Fibroblast of villous mesenchyme (primary cell): ENCODE results near the gene HMG20A. TPM values are rescaled to one million over a fixed set of nuclear protein-coding genes. Genes with fewer than 3 reads are reported as not detected.
A peak's percentile ranks its signal among the peaks of the same experiment; 100 is the strongest.

Source experiments
- DNase-seq: peaks from one replicate; pipeline ENCODE4 v3.0.0-alpha.2; 2010; ENCODE audit warnings: low read depth
- H3K4me3 ChIP-seq: 2 replicates; pipeline ENCODE4 v1.5.1; 2011; ENCODE audit warnings: low read depth, mild to moderate bottlenecking, low read length
- CTCF ChIP-seq: IDR thresholded peaks from 2 replicates; pipeline ENCODE4 v1.5.1; 2012; ENCODE audit warnings: low read depth, mild to moderate bottlenecking, low read length; ENCODE audit not compliant: insufficient read depth
- total RNA-seq: library from RNA; depleted of rRNA; stranded (reverse); fragments of >200 nt; gene quantifications from 2 replicates; pipeline ENCODE4 v1.2.3, GENCODE V29; 2012

Gene HMG20A
- total RNA-seq, 1 donor = 36.7 TPM

GRCh38 chr15:77454265-77454664 is 33.6 kb downstream of the HMG20A start:
- peak; percentile 77 for DNase-seq
- no peak for TF ChIP-seq CTCF
- no peak overlapping the region for H3K4me3 ChIP-seq

- no peak overlapping the region for H3K4me3 ChIP-seq
- DNase-seq = no peak
- no peak for TF ChIP-seq CTCF
These were observed 34.3 kb downstream of the HMG20A start for GRCh38 chr15:77454951-77455350.

GRCh38 chr15:77455696-77456321 is 35.1 kb downstream of the HMG20A start:
- no peak for TF ChIP-seq CTCF
- peak; percentile 89 for DNase-seq

GRCh38 chr15:77456746-77457145 is 36.1 kb downstream of the HMG20A start:
- no peak overlapping the region for H3K4me3 ChIP-seq
- no peak for TF ChIP-seq CTCF
- peak; percentile 46 for DNase-seq

More at GRCh38 chr15:77455696-77456321, 35.1 kb downstream of the HMG20A start:
- no peak overlapping the region for H3K4me3 ChIP-seq

GRCh38 chr15:77457191-77457904 is 36.7 kb downstream of the HMG20A start:
- no peak for TF ChIP-seq CTCF
- no peak for DNase-seq
- no peak overlapping the region for H3K4me3 ChIP-seq

GRCh38 chr15:77457905-77458265 is 37.2 kb downstream of the HMG20A start:
- TF ChIP-seq CTCF = no peak
- H3K4me3 ChIP-seq = no peak overlapping the region
- DNase-seq = peak; percentile 73
